ENCODE data around the gene ZNF516.

The ZNF516 gene

GRCh38 chr18:76390452-76391035, 104.5 kb downstream of the ZNF516 start:
- no peak for DNase-seq (ENCODE audit: low read depth in 1 of 2, low spot score in 1 of 2)
- Histone ChIP-seq H3K27ac (replicated peaks) (no peak overlapping the region), H3K27me3 (ENCODE audit: insufficient read depth, poor library complexity, severe bottlenecking) (no peaks in the 10 kb centered on the region), H3K4me3 (replicated peaks; ENCODE audit: insufficient read depth, low read length) (no peak overlapping the region)
- TF ChIP-seq CTCF (IDR thresholded peaks at IDR 0.05; ENCODE audit: insufficient read depth, low read length): no peak
- no peak for TF ChIP-seq GABPA (IDR thresholded peaks at IDR 0.05; ENCODE audit: low read depth)
- TF ChIP-seq SPI1 (IDR thresholded peaks at IDR 0.05; ENCODE audit: borderline replicate concordance, low read depth): no peak
- TF ChIP-seq POLR2AphosphoS5 (IDR thresholded peaks at IDR 0.05; ENCODE audit: low read depth): no peak; the same call in 1 of the 2 replicates
- no peak for TF ChIP-seq REST (IDR thresholded peaks at IDR 0.05; ENCODE audit: insufficient replicate concordance, low read depth)

- Histone ChIP-seq H3K27me3 (ENCODE audit: insufficient read depth, poor library complexity, severe bottlenecking) (no peaks in the 10 kb centered on the region), H3K4me3 (replicated peaks; ENCODE audit: insufficient read depth, low read length) (no peak overlapping the region), H3K27ac (replicated peaks) (no peak overlapping the region)
- DNase-seq (ENCODE audit: low read depth in 1 of 2, low spot score in 1 of 2): no peak
- TF ChIP-seq GABPA (IDR thresholded peaks at IDR 0.05; ENCODE audit: low read depth) (no peak), CTCF (IDR thresholded peaks at IDR 0.05; ENCODE audit: insufficient read depth, low read length) (no peak), REST (IDR thresholded peaks at IDR 0.05; ENCODE audit: insufficient replicate concordance, low read depth) (no peak), SPI1 (IDR thresholded peaks at IDR 0.05; ENCODE audit: borderline replicate concordance, low read depth) (no peak), POLR2AphosphoS5 (IDR thresholded peaks at IDR 0.05; ENCODE audit: low read depth) (no peak)
These were observed 105.3 kb downstream of the ZNF516 start for GRCh38 chr18:76389716-76390115.

- no peak for DNase-seq (ENCODE audit: low read depth in 1 of 2, low spot score in 1 of 2)
- no peak overlapping the region for H3K27ac ChIP-seq (replicated peaks)
- TF ChIP-seq SPI1 (IDR thresholded peaks at IDR 0.05; ENCODE audit: borderline replicate concordance, low read depth) (no peak), REST (IDR thresholded peaks at IDR 0.05; ENCODE audit: insufficient replicate concordance, low read depth) (no peak), POLR2AphosphoS5 (IDR thresholded peaks at IDR 0.05; ENCODE audit: low read depth) (no peak)
- no peaks in the 10 kb centered on the region for H3K27me3 ChIP-seq (ENCODE audit: insufficient read depth, poor library complexity, severe bottlenecking)
- no peak overlapping the region for H3K4me3 ChIP-seq (replicated peaks; ENCODE audit: insufficient read depth, low read length)
These were observed 106.1 kb downstream of the ZNF516 start for GRCh38 chr18:76388891-76389423.
